DMS114 treated with DMSO at 0.1 percent for 48 hours (cell line): ENCODE data around the gene INTS3.
"Not testable (repeated sequence)": the region's sequence is repeated elsewhere in the genome, so short reads cannot be mapped to it uniquely, and the experiment has no call there.

Source experiments
- DNase-seq: peaks from one replicate; lab custom pipeline; 2025; ENCODE audit not compliant: unreplicated experiment; lab: John Stamatoyannopoulos, UW

Gene INTS3

DNA sequence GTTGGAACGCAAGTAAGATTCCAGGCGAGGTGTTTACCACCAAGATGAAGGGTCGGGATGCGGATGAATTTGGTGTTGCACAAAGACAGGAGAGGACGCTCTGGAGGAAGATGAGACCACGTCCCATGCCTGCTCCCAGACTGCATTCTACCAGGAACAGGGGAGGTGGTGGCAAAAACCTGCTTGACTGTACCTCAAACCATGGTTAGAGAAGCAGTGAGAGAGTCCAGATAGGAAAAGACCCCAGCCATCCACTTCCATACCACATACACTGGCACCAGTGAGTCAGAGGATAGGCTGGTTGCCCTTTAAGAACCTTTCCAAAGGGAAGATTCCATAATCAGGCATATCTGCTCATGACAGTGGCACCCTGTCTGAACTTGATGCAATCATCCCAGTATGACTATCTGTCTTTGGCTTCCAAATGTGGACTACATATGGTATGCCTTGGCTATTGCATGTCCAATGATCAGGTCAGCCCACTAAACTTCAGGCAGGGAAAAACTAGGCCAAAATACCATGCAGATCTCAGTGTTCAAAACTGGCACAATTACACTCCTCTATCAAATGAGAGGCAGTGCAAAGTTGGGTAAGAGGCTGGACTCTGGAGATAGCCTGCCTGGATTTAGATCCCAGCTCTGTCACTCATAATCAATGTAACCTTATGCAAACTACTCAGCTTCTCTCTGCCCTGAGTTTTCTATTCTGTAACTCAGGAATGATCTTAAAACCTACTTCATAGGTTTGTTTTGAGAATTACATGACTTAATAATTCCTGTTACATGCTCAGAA lies 28.7 kb upstream of the INTS3 start:
- no peak for DNase-seq

DNA sequence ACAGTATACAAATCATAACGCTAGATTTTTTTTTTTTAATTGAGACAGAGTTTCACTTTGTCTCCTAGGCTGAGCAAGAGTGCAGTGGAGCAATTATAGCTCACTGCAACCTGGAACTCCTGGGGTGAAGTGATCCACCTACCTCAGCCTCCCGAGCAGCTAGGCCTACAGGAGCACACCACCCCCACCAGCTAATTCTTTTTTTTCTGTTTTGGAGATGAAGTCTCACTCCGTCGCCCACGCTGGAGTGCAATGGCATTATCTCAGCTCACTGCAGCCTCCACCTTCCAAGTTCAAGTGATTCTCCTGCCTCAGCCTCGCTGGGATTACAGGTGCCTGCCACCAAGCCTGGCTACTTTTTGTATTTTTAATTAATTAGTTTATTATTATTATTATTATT lies 28.1 kb upstream of the INTS3 start:
- no peak for DNase-seq

DNA sequence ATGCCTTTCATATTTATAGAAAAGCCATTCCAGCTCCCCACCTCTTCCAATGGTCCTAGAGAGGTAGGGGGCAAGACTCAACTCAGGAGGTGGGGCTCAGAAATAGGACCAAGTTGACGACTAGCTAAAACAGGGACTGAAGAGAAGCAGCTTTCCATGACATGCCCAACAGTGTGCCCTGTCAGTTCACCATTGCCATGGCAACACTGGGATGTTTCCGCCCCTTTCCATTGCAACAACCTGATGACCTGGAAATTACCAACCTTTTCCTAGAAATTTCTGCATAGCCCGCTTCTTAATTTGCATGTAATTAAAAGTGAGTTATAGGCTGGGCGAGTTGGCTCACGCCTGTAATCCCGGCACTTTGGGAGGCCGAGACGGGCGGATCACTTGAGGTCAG lies 22.4 kb upstream of the INTS3 start:
- DNase-seq = no peak

DNA sequence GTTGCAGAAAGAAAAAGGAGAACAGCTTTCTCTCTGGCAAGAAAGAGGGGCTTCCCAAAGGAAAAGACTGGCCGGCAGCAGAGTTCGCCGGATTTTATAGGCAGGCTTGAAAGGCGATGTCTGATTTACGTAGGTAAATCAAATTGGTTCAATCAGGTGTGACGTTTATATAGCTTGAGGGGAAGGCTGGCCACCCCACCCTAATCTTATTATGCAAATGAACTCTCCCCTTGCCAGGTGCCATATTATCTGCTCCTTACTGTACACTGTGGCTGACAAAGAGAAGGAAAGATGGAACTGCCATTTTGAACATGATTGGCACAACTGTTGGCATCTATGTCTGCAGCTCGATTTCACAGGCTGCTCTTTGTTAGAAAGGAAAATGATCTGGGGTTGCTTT lies 16.8 kb upstream of the INTS3 start:
- DNase-seq = no peak

DNA sequence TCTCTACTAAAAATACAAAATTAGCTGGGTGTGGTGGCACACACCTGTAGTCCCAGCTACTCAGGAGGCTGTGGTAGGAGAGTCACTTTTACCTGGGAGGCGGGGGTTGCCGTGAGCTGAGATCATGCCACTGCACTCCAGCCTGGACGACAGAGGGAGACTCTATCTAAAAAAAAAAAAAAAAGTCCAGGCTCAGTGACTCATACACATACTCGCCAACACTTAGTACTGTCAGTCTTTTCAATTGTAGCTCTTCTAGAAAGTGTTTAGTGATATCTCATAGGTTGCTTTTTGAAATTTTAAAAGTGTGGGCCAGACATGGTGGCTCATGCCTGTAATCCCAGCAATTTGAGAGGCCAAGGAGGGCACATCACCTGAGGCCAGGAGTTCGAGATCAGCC lies 11.6 kb upstream of the INTS3 start:
- not testable (repeated sequence) for DNase-seq

DNA sequence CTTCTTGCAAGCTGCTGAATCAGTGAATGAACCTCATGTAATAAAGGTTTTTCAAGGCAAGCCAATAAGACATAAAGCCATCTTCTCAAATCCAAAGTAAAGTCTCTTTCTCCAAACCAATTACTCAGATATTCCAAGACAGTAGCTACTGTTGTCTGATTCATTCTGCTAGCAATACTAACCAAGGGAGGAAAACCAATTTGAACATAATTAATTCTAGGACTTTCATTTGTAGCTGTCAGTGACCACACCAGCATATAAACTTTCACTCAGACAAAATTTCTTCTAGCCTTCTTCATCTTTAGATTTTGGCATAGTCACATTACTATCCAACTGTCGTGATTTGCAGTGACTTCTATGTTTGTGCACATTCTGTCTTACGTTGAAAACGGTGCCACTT lies 10.5 kb upstream of the INTS3 start:
- no peak for DNase-seq

DNA sequence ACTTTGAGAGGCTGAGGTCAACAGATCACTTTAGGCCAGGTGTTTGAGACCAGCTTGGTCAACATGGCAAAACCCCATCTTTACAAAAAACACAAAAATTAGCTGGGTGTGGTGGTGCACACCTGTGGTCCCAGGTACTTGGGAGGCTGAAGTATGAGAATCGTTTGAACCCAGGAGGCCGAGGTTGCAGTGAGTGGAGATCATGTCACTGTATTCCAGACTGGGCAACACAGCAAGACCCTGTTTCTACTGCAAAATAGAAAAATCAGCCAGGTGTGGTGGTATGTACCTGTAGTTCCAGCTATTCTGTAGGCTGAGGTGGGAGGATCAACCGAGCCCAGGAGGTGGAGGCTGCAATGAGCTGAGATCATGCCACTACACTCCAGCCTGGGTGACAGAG lies 4.2 kb upstream of the INTS3 start:
- no peak for DNase-seq

DNA sequence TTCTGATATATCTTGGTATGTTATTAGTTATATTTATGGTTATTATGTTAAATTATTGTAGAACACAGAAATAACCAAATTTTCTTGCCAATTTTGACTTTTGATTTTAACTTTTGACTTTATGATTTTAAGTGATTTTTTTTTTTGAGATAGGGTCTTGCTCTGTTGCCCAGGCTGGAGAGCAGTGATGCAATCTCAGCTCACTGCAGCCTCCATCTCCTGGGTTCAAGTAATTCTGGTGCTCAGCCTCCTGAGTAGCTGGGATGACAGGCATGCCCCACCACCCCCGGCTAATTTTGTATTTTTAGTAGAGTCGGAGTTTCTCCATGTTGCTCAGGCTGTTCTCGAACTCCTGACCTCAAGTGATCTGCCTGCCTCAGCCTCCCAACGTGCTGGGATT lies 3.2 kb upstream of the INTS3 start:
- not testable (repeated sequence) for DNase-seq

DNA sequence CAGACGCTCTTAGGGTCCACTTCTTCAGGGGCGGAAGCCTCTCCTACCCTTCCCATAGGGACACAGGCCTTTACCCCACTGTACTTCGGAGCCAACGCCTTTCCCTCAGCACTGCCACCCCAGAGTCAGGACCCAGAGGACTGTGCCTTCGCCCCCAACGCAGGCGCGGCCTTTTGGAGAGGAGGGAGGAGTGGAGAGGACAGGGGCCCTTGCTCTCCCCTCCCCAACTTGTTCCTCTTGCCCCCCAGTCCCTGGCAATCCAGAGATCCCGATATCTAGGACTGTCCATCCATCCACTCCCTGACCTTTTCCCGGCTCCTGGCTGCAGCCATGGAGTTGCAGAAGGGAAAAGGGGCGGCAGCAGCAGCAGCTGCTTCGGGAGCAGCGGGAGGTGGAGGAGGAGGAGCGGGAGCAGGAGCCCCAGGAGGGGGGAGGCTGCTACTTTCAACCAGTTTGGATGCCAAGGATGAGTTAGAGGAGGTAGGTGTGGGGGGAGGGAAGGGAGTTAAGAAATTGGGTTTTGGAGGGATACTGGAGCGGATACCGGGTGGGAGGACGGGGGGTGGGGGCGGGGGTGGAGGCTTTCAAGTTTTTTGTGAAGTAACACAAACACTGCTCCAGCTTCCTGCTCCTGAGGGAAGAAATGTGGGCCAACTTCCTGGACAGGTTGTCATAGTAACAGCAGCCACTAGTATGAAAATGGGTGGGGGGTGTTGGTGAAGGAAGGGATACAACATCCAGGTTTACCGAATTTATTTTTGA lies 636 bp downstream of the INTS3 start:
- DNase-seq = peak; percentile 49

DNA sequence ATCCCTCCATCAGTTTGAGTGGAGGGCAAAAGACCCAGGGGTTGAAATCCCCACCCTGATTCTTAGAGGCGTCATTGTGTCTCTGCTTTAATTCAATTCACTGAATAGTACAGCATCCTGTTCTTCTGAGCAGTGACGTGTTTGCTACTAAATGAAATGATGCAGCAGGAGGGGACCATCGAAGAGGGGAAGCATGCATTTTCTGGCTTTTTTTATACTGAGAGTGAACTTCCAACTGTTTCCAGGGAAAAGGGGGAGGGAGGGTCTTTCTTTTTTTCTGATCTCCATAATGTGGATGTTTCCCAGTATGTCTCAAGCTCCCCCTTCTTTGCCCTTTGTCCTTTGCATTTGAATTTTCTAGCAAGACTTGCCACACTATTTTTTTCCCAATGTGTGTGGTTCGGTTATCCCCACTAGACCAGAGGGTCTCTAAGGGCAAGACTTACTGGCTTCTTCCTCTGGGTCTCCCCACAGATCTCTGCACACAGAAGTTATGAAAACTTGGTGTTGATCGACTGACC lies 2.7 kb downstream of the INTS3 start:
- no peak for DNase-seq

DNA sequence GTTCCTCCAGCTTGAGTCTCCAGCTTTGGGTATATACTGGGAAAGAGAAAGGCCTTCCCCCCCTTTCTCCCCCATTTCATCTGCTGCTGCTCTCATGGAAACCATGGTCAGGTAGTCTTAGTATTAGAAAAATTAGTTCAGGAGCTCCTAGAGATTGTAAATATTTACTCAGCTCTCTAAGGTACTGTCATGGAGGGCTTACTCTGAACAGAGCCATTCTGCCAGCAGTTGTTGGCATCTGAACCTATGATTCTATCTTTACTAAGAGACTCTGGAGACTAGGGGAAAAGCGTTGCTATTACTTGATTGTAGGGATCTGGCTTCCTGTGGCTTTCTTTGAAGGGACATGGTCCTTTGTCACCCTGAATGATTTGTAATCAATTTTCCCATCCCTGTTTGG lies 6.1 kb downstream of the INTS3 start:
- DNase-seq = no peak

DNA sequence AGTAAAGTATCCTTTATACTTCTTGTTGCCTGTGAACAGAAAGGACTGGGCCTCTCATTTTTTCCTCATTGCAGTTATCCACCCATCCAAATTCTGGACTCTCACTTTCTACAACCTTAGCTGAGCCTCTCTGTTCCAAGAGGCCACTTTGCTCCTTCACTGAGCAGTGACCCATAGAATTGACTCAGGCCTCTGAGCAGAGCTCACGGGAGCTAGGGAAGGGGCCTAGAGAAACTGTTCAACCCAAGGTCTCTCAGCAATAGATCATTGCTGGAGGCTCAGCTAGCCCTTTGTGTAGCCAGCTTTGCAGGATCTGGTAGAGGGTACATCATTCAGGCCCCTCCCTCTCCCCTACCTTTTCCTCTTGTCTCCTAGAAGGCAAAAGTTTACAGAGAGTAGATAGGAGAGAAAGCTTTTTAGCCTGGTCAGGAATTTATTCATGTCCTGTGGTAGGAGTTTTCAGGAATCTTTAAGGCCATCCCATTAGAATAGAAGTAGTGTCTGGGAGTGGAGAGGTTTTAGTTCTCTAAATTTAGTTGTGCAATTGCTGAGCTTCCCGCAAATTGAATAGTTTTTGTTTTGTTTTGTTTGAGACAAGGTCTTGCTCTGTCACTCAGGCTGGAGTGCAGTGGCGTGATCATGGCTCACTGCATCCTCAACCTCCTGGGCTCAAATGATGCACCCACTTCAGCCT lies 6.7 kb downstream of the INTS3 start:
- DNase-seq = no peak

DNA sequence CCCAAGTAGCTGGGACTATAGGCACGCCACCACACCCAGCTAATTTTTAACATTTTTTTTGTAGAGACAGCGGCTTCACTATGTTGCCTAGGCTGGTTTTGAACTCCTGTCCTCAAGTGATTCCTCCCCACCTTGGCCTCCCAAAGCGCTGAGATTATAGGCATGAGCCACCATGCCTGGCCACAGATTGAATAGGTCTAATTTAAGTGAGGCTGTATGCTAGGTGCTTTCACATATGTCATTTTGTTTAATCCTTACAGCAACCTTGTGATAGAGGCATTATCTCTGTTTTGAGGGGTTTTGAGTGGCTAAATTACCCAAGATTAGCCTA lies 7.2 kb downstream of the INTS3 start:
- DNase-seq = no peak

DNA sequence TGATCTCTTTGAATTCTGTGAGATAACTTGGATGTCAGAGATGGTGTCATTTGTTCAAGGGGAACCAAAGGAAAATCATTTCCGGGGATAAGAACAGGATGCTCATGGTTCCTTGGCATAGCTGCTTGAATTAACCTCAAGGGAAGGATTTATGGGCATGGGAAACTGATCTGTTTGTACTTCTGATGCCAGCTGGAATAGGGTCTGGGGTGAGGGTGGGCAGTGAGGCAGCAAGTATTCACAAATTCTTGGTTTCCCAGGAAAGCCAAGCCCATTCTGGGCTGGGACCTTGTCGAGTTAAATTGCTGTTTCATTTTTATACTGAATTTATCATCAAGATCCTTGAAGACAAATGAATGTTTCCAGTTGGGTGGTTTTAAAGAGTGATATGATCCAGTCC lies 14.1 kb downstream of the INTS3 start:
- DNase-seq = no peak

DNA sequence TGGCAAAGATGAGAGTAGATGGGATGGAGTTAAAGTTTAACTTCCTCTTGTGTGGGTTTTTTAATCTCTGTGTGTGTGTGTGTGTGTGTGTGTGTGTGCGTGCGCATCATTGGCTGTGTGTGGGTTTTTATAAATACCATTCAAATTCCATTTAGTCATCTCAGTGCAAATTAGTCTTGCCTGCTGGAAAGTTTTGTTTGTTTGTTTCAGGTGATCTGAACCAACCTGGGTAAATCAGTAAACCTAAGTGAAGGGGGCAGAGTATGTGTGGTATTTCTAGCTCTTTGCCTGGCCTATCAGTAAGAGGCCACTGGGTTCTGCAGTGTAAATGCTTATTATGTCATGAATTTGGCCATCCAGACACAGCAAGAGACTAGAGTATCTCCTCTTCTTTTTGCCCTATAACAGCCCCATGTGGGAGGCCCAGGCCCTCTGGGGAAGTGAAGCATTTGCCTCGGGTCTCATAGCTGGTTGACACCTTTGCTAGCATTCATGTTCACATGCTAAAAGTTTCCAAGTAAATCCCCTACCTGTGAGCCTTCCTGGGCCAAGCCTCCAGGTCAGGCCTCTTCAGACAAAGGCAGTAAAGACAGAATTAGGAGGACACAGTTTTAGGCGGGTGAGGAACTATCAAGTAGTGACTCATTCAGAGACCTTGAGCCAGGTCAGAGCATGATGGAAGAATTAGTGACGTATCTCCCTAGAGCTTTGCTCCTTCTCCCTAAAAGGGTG lies 14.7 kb downstream of the INTS3 start:
- DNase-seq = no peak

DNA sequence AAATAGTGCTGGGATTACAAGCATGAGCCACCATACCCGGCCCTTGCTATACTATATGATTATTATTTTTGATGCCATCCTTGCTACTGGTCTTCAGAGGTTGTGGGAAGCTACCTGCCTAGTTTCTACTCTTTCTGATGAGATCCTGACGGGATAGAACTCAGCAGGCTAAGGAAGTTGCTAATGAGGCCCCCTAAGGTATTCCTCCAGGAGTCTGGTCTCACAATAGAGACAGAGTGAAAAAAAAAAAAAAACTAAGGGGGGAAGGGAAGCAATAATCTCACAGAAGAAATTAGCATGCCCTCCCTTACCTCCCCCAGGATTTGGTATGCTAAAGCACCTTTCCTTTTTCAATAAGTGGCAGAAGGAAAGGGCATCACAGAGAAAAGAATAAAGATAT lies 17.6 kb downstream of the INTS3 start:
- DNase-seq = no peak

DNA sequence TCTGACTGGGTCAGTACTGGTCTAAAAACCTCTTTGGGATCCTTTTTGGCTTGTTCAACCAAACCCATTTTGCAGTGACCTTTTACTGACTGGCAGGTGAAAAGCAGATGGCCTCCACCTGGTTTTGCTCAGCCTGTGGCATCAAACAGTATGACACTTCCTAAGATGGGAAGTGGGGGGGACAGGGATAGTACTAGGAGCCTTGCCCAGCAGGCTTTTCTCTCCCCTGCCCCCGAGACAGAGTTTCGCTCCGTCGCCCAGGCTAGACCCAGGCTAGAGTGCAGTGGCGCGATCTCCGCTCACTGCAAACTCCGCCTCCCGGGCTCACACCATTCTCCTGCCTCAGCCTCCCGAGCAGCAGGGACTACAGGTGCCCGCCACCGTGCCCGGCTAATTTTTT lies 18.3 kb downstream of the INTS3 start:
- no peak for DNase-seq

DNA sequence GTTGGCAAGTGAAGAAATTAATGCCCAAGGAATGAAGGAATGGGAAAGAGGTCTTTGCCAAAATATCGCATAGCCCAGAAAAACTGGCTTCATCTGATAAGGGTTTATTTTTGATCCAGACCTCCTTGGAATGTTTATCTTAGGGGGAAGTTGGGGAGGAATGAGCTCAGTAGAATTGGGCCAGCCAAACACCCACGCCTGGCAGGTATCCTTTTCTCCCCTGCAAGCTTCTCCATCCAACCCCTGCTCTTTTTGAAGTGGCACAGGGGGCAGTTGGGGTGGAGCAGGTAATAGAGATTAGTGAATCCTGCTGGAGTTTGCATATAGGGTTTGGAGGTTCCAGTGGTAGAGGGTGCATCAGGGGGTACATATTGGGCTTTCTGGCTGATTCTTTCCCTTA lies 21.1 kb downstream of the INTS3 start:
- no peak for DNase-seq

DNA sequence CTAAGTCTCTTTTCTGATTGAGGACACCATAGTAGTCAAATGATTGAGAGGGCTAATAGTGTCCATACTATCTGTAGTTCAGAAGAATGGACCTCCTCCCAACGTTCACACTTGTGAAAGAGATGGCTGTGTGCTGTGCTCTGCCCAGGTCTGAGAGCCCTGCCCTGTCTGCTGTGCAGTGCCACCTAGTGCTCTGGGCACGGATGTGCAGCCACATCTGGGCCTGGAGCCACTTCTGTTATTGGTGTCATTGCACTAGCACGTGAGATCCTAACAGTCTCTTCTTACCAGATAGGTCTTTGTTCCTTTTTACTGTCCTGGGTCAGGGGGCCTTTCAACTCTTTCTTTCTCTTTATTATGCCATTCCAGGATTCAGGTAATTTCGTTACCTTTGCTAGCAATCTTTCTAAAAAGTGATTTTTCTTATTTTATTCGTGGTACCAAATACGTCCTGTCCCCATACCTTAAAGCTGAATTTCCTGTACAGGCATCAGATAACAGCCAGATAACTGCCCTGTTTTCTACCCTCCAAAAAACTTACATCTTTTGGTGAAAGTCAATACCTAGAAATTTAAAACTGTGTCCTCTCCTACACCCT lies 21.7 kb downstream of the INTS3 start:
- DNase-seq = peak; percentile 83

DNA sequence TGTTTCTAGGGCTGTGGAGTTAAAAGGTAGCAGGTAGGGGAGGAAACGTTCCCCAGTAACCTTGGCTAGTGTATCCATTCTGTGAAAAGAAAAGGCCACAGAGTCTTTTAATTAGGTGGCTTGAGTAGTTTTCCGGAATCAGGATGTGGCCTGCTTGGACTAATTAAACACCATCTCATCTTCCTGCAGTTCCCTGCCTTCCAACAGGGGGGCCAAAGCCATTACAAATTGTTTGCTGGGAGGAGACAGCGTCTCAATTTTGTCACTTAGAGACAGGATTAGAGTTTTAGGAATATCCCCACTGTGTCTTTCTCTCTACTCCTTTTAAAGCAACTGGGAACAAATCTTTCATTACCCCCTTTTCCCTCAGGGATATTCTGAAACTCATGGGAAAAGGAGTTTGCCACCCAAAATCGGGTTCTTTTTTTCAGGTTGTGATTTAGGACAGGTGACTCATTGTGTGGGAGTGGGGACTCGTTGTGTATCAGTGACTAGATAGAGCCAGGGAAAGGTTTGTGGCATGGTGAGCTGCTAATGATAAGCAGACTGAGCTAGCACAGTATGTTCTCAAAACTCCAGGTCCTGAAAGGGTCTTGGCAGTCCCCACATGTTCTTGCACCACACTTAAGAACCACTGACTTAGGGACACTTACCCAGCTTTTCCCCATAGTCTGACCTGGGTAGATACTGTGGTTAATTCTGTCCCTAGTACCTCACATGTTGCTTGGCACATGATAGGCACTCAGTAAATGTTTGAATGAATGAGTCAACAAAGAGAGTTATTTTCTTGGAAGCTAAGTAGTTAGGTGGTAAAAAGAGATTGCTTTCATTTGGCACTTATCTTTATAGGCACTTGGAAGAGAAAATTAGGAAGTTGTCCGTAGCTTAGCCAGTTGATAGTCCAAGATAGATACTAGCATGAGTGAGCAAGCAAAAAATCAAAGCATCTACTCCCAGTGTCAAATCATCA lies 22.5 kb downstream of the INTS3 start:
- no peak for DNase-seq
